Gastrocnemius medialis (tissue), 4 donors: ENCODE data around the gene PTGDR. TPM values are rescaled to one million over a fixed set of nuclear protein-coding genes. Genes with fewer than 3 reads are reported as not detected.

ENCODE experiments used
- ATAC-seq, 2 donors: fragments of 150-250 bp; one replicate each; pipeline ENCODE4 v1.9.1; 2016
- DNase-seq, 2 donors: peaks; one replicate each; pipeline ENCODE4 v3.0.0-alpha.2; 2019
- H3K27ac ChIP-seq, 4 donors: fragments of 200-600 bp; sonication (generic); 1 replicate in 1 of 4; 2 replicates in 3 of 4; pipeline ENCODE4 v1.5.1; 2016 to 2018; ENCODE audit warnings: mild to moderate bottlenecking in 2 of 4, moderate library complexity in 1 of 4
- H3K27me3 ChIP-seq, 3 donors: fragments of 200-600 bp; sonication (generic) in 2 of 3; 1 replicate in 1 of 3; 2 replicates in 2 of 3; pipeline versions ENCODE4 v1.5.1 to v1.6.0; 2016 to 2019; ENCODE audit warnings: mild to moderate bottlenecking in 1 of 3, moderate library complexity in 1 of 3
- H3K36me3 ChIP-seq, 2 donors: fragments of 200-600 bp; sonication (generic) in 1 of 2; one replicate each; pipeline ENCODE4 v1.5.1; 2017 to 2018
- H3K4me1 ChIP-seq, 2 donors: fragments of 200-600 bp; sonication (generic) in 1 of 2; one replicate each; pipeline ENCODE4 v1.5.1; 2016 to 2017; ENCODE audit warnings: mild to moderate bottlenecking in 2 of 2
- H3K4me3 ChIP-seq, 4 donors: fragments of 200-600 bp; sonication (generic) in 3 of 4; 1 replicate in 1 of 4; 2 replicates in 3 of 4; pipeline ENCODE4 v1.5.1; 2016 to 2019; ENCODE audit warnings: mild to moderate bottlenecking in 2 of 4
- H3K9me3 ChIP-seq, 3 donors: fragments of 200-600 bp; sonication (generic) in 2 of 3; 1 replicate in 1 of 3; 2 replicates in 2 of 3; pipeline ENCODE4 v1.5.1; 2016 to 2019
- POLR2A ChIP-seq, 2 donors: fragments of 450-650 bp; IDR thresholded peaks; one replicate each; pipeline ENCODE4 v1.6.1; 2017; ENCODE audit warnings: antibody characterized with exemption in 2 of 2, mild to moderate bottlenecking in 2 of 2, moderate library complexity in 2 of 2
- in situ Hi-C, 4 donors: fragments of 200-750 bp; cut with MboI; loops; one replicate each; pipeline versions ENCODE4 v1.15.0 to v1.8.0; 2017; ENCODE audit warnings: low sequenced_read_pairs in 4 of 4
- intact Hi-C: fragments of 100-400 bp; cut with DNase I; formaldehyde crosslinking; loops from one replicate; pipeline ENCODE4 v1.15.1; 2023; ENCODE audit warnings: low total_unique reads
- total RNA-seq, 4 donors: library from RNA; depleted of rRNA; stranded (reverse); fragments of >200 nt; gene quantifications; one replicate each; pipeline versions ENCODE4 v1.1.0 to v1.2.3, GENCODE V29; 2016
- TF ChIP-seq, protein P1 (sequence below), 5 experiments: fragments of 450-650 bp in 3 of 5; fragments of 200-600 bp in 2 of 5; sonication (generic) in 2 of 5; IDR thresholded peaks in 4 of 5; conservative IDR thresholded peaks in 1 of 5; 1 replicate in 4 of 5; 2 replicates in 1 of 5; pipeline ENCODE4 v1.5.1; 2016 to 2019; ENCODE audit warnings: antibody characterized with exemption in 5 of 5, mild to moderate bottlenecking in 3 of 5, moderate library complexity in 3 of 5

PTGDR gene
- total RNA-seq, 4 donors from 2014 or later: 0.25 to 0.84 TPM; not detected in 2

- intact Hi-C loops: no loop called here
- Histone ChIP-seq H3K9me3 (no peaks in the 10 kb centered on the region), H3K4me3 (no peak overlapping the region), H3K4me1 (no peaks in the 10 kb centered on the region), H3K36me3 (no peaks in the 10 kb centered on the region), H3K27me3 (no peaks in the 10 kb centered on the region), H3K27ac (no peak overlapping the region)
- ATAC-seq (no peak), DNase-seq (no peak)
- TF ChIP-seq, protein P1, sequence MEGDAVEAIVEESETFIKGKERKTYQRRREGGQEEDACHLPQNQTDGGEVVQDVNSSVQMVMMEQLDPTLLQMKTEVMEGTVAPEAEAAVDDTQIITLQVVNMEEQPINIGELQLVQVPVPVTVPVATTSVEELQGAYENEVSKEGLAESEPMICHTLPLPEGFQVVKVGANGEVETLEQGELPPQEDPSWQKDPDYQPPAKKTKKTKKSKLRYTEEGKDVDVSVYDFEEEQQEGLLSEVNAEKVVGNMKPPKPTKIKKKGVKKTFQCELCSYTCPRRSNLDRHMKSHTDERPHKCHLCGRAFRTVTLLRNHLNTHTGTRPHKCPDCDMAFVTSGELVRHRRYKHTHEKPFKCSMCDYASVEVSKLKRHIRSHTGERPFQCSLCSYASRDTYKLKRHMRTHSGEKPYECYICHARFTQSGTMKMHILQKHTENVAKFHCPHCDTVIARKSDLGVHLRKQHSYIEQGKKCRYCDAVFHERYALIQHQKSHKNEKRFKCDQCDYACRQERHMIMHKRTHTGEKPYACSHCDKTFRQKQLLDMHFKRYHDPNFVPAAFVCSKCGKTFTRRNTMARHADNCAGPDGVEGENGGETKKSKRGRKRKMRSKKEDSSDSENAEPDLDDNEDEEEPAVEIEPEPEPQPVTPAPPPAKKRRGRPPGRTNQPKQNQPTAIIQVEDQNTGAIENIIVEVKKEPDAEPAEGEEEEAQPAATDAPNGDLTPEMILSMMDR (IDR thresholded peaks at IDR 0.05 in 4 of 5, conservative IDR thresholded peaks at IDR 0.05 in 1 of 5): no peak
- no peak for TF ChIP-seq POLR2A (IDR thresholded peaks at IDR 0.05)
- in situ Hi-C loops: no loop called here
Observed at GRCh38 chr14:52258783-52259182, 8.7 kb upstream of the PTGDR start.

GRCh38 chr14:52259434-52259833, 8.1 kb upstream of the PTGDR start:
- no peaks in the 10 kb centered on the region for H3K27me3 ChIP-seq
- H3K4me3 ChIP-seq: no peak overlapping the region
- in situ Hi-C loops (no loop called here), intact Hi-C loops (no loop called here)
- DNase-seq: no peak
- ATAC-seq: no peak
- TF ChIP-seq POLR2A (IDR thresholded peaks at IDR 0.05): no peak
- H3K4me1 ChIP-seq: no peaks in the 10 kb centered on the region
- H3K27ac ChIP-seq: no peak overlapping the region
- no peaks in the 10 kb centered on the region for H3K9me3 ChIP-seq
- H3K36me3 ChIP-seq: no peaks in the 10 kb centered on the region

- Histone ChIP-seq H3K36me3 (no peaks in the 10 kb centered on the region), H3K4me1 (peaks cover 0 to 3% of the 10 kb centered on the region in 2 donors), H3K9me3 (no peaks in the 10 kb centered on the region), H3K27me3 (peaks cover 0 to 5% (median 4%) of the 10 kb centered on the region in 3 donors), H3K4me3 (no peak overlapping the region), H3K27ac (no peak overlapping the region)
- DNase-seq (no peak), ATAC-seq (no peak)
- in situ Hi-C loops (no loop called here), intact Hi-C loops (no loop called here)
- TF ChIP-seq, protein P1 (IDR thresholded peaks at IDR 0.05 in 4 of 5, conservative IDR thresholded peaks at IDR 0.05 in 1 of 5): no peak
- TF ChIP-seq POLR2A (IDR thresholded peaks at IDR 0.05): no peak
Observed at GRCh38 chr14:52262600-52262999, 4.9 kb upstream of the PTGDR start.

DNA sequence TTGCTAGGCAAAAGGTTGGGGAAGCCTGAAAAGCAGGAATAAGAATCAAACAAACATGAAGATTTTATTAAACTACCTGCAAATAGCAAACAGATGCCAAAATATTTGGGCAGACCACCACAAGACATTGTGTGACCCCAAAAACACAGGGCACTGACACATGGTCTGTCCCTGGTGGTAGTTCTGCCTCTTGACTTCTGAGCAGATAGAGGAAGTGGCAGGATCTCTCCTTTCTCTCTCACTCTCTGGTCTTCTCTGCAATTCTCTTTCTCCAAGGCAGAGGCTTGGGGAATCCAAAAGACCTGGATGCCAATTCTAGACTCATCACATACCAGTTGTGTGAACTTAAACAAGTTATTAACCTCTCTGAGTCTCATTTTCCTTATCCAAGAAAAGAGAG, 4.3 kb upstream of the PTGDR start:
- Histone ChIP-seq H3K27ac (no peak overlapping the region), H3K4me1 (peaks cover 0 to 3% of the 10 kb centered on the region in 2 donors), H3K4me3 (no peak overlapping the region), H3K36me3 (no peaks in the 10 kb centered on the region), H3K9me3 (no peaks in the 10 kb centered on the region), H3K27me3 (peaks cover 0 to 11% (median 8%) of the 10 kb centered on the region in 3 donors)
- no peak for TF ChIP-seq POLR2A (IDR thresholded peaks at IDR 0.05)
- TF ChIP-seq, protein P1 (IDR thresholded peaks at IDR 0.05 in 4 of 5, conservative IDR thresholded peaks at IDR 0.05 in 1 of 5): no peak
- no peak for ATAC-seq
- no peak for DNase-seq
- in situ Hi-C loops (no loop called here), intact Hi-C loops (no loop called here)

- ATAC-seq (no peak), DNase-seq (no peak)
- in situ Hi-C loops (no loop called here), intact Hi-C loops (no loop called here)
- Histone ChIP-seq H3K4me1 (peaks cover 0 to 3% of the 10 kb centered on the region in 2 donors), H3K9me3 (no peaks in the 10 kb centered on the region), H3K27me3 (peaks cover 3 to 19% (median 13%) of the 10 kb centered on the region in 3 donors), H3K36me3 (no peaks in the 10 kb centered on the region), H3K4me3 (no peak overlapping the region), H3K27ac (no peak overlapping the region)
- TF ChIP-seq, protein P1 (IDR thresholded peaks at IDR 0.05 in 4 of 5, conservative IDR thresholded peaks at IDR 0.05 in 1 of 5): no peak
- no peak for TF ChIP-seq POLR2A (IDR thresholded peaks at IDR 0.05)
Observed at GRCh38 chr14:52265253-52265652, 2.2 kb upstream of the PTGDR start.
